T follicular helper cell (primary cell): Measurements from ENCODE around the gene LY6G6D.

ENCODE experiments used
- DNase-seq: peaks from one replicate; pipeline ENCODE4 v3.0.0-alpha.2; 2020; ENCODE audit warnings: low read depth
- total RNA-seq, 2 experiments: gene quantifications; one replicate each; lab custom pipeline; 2026; lab: John Stamatoyannopoulos, UW

LY6G6D gene
- total RNA-seq: 0 reads per million in 2 experiments

- DNase-seq: no peak
Measured at GRCh38 chr6:31715022-31715958, at the start of gene LY6G6D. Gene LY6G6D, plus strand, starts transcription at chr6:31715348. Its CDS starts 8 bp downstream, at chr6:31715356.

- DNase-seq: peak; percentile 99
Measured at GRCh38 chr6:31665501-31666336, 49.4 kb upstream of the LY6G6D start, which contains the start of gene CSNK2B. Gene CSNK2B, plus strand, starts transcription at chr6:31666080. Its CDS starts 752 bp downstream, at chr6:31666832.

- DNase-seq: no peak
Measured at GRCh38 chr6:31666337-31666965, 48.7 kb upstream of the LY6G6D start.

- DNase-seq: no peak
Measured at GRCh38 chr6:31669676-31670075, 45.5 kb upstream of the LY6G6D start, which contains the start of gene LY6G5B. Gene LY6G5B, plus strand, starts transcription at chr6:31669976. Its CDS starts 975 bp downstream, at chr6:31670951.

GRCh38 chr6:31676322-31676903, 38.7 kb upstream of the LY6G6D start:
- no peak for DNase-seq

- DNase-seq: no peak
Measured at GRCh38 chr6:31676904-31677303, 38.2 kb upstream of the LY6G6D start.

GRCh38 chr6:31677955-31678354, 37.2 kb upstream of the LY6G6D start:
- DNase-seq: no peak

- DNase-seq: peak; percentile 39
Measured at GRCh38 chr6:31680226-31681134, 34.7 kb upstream of the LY6G6D start, which contains the start of gene LY6G5C. Gene LY6G5C, minus strand, starts transcription at chr6:31681067. Its CDS starts 694 bp downstream, at chr6:31680373.

- DNase-seq: peak; percentile 17
Measured at GRCh38 chr6:31681135-31681671, 33.9 kb upstream of the LY6G6D start.

- no peak for DNase-seq
Measured at GRCh38 chr6:31683591-31683990, 31.6 kb upstream of the LY6G6D start.

GRCh38 chr6:31686483-31686882, 28.7 kb upstream of the LY6G6D start:
- no peak for DNase-seq

- DNase-seq: no peak
Measured at GRCh38 chr6:31687321-31687720, 27.8 kb upstream of the LY6G6D start.

- no peak for DNase-seq
Measured at GRCh38 chr6:31687860-31688693, 27.1 kb upstream of the LY6G6D start.

GRCh38 chr6:31689249-31690110, 25.7 kb upstream of the LY6G6D start:
- no peak for DNase-seq

- DNase-seq: no peak
Measured at GRCh38 chr6:31690231-31691077, 24.7 kb upstream of the LY6G6D start.

GRCh38 chr6:31691078-31691463, 24.1 kb upstream of the LY6G6D start:
- DNase-seq: no peak

- no peak for DNase-seq
Measured at GRCh38 chr6:31691564-31692108, 23.5 kb upstream of the LY6G6D start.
